Left colon (tissue), 2 donors: ENCODE data around the gene PDLIM5. TPM values are rescaled to one million over a fixed set of nuclear protein-coding genes. Genes with fewer than 3 reads are reported as not detected.
"Not testable (repeated sequence)": the region's sequence is repeated elsewhere in the genome, so short reads cannot be mapped to it uniquely, and the experiment has no call there.

ENCODE experiments used
- ATAC-seq: fragments of 200-7000 bp; cut with Tn5 transposase; one replicate; pipeline ENCODE4 v1.9.1; 2020; ENCODE audit warnings: mild to moderate bottlenecking, moderate library complexity
- DNase-seq, 2 donors: peaks; one replicate each; pipeline ENCODE4 v3.0.0-alpha.2; 2020
- intact Hi-C, 2 donors: fragments of 100-400 bp; cut with DNase I in 1 of 2; cut with micrococcal nuclease in 1 of 2; formaldehyde crosslinking; loops; one replicate each; pipeline versions ENCODE4 v1.11.2 to v1.14.0; 2022; cut with DNase I, micrococcal nuclease
- total RNA-seq, 2 donors: library from RNA; stranded (reverse); fragmentation: NEBNext Ultra II Directional; extraction: Animal tissue kit (Norgen Biotek cat#: 25700); gene quantifications; one replicate each; pipeline ENCODE4 v1.2.1, GENCODE V29; 2021
- donor health status: DM: no; HTN: no; CAD: no.
- donor health status: DM: yes; HTN: yes; CAD: no.

The PDLIM5 gene
- total RNA-seq, 2 donors from 2014 or later: 148 to 153 TPM

DNA sequence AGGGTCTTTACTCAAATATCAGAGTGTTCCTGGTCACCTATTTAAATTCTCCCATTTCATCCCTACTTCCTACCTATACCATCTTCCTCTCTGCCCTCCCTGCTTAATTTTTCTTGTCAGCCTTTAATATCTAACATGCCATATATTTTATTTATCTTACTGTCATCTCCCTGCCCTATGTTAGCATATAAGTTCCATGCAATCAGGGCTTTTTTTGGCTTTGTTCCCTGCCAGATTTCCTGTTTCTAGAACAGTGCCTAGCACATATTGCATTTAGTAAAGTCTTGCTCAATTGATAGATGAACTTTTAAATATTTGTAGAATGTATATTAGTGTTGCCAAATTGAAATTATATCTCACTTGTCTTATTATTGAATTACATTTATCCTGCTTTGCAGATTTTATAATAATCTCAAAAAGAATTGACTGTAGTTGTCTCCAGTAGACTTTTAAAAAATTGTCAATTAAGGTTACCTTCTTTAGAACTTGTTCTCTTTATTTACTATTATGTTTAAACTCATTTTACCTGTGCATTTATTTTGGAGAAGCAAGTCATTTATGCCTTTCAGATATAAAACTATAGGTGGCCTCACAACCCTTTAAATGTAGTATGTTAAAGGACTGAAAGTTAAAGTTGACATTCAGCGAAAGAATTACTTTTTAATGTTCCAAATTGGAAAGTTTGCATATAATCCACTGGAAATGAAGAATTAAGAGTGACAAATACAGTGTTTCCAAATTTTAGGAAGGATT lies 197.8 kb downstream of the PDLIM5 start:
- DNase-seq: no peak
- intact Hi-C loops: no loop called here
- peak; percentile 22 for ATAC-seq

DNA sequence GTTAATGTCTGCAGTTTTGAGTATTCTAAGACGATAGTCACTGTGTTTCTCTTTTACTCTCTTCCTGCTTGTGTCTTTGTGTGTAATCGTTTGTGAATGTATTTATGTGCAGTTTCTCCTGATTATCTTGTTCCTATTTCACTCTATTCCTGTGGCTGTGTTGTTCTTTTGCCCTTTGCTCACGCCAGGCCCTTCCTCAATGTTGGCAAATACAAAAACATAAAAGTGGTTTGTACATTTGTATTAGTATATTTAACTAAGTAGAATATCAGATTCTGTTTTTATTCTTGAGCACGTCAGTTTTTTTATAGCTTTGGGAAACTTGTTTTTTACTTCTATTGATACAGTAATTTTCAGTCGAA lies 198.4 kb downstream of the PDLIM5 start:
- DNase-seq (no peak), ATAC-seq (peak; percentile 47)
- intact Hi-C loops: no loop called here

DNA sequence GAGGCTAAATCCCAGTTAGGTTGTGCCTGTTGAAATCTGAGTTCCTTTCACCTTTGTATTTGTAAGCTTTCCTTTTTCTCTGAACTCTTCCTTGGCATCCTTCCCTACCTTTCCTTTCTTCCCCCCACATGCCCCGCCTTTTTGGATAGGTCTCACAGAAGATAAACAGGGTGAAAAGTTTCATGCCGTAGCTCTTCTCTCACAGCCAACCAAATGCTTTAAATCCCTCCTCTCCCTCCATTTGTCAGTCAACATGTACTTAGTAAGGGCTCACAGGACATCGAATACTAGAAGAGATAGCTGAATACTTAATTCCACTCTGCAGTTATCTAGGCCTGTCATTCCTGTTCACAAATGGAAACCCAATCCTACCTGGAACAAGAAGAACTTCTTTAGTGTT lies 198.9 kb downstream of the PDLIM5 start:
- intact Hi-C loops: no loop called here
- ATAC-seq (peak; percentile 64), DNase-seq (no peak)

DNA sequence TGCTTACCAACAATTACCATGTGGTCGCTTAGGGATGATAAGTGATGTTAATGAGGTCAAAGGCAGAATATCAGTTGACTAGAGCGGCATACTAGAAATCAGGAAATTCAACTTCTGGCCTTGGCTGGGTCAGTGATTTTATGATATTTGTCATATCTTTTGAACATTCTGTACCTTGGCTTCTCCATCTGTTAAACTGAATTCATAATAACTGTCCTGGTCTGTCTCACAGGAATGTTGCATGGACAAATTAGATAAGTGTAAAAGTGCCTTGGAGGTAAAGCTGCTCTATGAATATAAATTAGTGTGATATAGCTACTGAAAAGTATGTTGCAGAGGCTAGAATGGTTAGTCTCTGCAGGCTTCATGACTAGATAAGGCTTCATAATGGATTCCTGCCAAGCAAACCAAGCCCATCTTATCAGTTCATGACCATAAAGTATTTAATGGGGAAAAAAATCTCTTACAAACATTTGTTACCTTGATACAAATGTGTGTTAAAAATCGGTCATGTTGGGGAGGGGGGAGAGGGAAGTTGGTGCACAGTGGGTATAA lies 201.4 kb downstream of the PDLIM5 start:
- ATAC-seq (peak; percentile 72), DNase-seq (no peak)
- intact Hi-C loops: no loop called here

DNA sequence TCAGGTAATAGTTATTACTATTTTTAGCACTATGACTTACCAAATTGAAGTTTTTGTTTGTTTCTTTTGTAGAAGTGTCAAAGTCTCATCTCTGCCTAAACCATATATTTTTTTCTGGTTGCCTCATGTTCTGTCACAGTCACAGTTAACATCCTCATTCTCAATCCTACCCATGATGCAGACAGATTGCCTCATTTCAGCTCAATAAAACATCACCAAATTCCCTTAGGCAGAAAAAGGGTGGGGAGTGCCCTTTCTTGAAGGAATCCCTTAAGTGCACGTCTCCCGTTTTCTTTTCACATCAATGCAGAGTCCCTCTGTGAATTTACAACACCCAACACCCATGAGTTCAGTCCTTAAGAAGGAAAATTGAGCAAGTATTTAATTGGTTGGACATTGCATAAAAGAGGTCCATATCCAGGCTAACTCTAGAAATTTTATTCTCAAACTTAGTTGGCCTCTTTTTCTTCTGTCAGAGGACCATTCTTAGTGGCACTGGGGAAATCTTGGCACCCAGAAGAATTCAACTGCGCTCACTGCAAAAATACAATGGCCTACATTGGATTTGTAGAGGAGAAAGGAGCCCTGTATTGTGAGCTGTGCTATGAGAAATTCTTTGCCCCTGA lies 202.4 kb downstream of the PDLIM5 start:
- ATAC-seq (no peak), DNase-seq (no peak)
- intact Hi-C loops: no loop called here

DNA sequence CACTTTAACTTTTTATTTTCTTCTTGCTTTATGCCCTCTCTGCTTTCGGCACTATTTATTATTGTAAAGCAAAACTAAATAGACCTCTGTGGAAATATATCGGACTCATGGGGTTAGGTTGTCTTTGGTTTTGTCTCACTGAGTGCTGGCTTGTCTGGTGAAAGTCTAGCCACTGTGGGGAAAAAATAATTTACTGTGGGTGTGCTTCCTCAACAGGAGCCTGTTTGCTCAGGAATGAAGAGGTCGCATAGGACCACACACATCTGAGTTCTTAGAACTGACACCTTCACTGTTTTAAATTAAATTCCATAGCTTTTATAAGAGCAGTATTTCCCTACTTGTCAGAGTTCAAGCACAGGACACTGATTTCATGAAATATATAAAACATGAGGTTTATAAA lies 203.0 kb downstream of the PDLIM5 start:
- ATAC-seq (no peak), DNase-seq (no peak)
- intact Hi-C loops: no loop called here

DNA sequence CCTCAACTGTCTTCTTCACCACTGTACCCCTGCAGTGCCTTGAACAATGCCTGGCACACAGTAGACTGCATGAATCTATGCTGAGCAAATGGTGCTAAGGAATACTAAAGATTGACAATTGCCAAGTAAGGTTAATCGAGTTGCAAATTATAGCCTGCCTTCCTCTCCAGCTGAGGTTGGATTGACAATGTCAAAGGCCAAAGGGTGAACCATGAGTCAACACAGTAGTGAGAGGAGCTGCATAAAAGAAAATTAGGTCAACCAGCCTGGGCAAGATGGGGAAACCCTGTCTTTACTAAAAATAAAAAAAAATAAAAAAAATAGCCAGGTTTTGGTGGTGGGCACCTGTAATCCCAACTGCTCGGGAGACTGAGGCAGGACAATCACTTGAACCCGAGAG lies 208.9 kb downstream of the PDLIM5 start:
- DNase-seq: no peak
- intact Hi-C loops: no loop called here
- ATAC-seq: no peak

DNA sequence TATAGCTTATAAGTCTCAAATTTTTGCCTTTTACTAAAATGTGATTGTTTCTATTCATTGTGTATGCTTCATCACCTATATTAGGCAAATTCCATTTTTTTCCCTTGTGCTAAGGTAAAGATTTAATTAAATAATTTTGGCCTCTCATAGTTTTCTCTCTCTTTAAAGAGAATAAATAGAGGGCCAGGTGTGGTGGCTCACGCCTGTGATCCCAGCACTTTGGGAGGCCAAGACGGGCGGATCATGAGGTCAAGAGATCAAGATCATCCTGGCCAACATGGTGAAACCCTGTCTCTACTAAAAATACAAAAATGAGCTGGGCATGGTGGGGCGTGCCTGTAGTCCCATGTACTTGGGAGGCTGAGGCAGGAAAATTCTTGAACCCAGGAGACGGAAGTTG lies 213.3 kb downstream of the PDLIM5 start:
- DNase-seq, intact Hi-C loops, ATAC-seq: not testable (repeated sequence)

DNA sequence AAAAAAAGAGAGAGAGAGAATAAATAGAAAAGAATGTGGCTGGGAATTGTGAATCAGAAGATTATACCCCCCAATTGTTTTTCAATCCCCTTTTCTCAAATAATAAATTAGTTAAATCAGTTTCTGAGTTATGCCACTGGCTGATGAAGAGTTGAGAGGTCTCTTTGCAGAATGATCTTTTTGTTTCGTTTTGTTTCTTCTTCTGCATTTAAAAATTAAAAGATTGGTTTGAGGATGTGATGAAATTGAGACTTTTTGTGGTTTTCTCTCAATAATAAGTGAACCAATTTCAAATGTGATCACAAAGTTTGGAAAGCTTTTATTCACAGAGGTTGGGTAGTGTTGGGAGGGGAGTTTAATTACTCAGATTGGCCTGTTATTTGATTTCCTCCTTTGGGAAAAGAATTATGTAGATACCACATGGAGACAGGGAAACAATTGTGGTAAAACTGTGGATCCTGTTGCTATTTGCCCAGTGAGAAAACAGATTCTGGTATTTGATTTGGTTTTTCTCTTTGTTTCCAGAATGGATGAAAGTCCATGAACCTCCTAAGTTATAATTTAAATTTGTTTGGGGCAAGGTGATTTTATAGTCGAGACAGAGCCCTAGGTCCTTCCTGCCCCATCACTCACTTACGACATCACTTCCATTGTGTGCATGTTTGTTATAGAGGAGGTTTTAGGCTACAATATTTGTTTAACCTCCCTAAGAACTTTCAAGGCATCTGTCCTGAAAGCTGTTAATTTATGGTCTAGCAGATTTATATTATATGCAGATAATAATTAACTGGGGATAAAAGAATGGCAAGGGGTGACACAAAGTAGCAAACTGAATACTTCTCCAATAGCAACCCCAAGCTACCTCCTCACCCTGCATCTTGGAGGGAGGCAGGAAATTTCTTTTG lies 214.0 kb downstream of the PDLIM5 start:
- DNase-seq: no peak
- intact Hi-C loops: no loop called here
- no peak for ATAC-seq

DNA sequence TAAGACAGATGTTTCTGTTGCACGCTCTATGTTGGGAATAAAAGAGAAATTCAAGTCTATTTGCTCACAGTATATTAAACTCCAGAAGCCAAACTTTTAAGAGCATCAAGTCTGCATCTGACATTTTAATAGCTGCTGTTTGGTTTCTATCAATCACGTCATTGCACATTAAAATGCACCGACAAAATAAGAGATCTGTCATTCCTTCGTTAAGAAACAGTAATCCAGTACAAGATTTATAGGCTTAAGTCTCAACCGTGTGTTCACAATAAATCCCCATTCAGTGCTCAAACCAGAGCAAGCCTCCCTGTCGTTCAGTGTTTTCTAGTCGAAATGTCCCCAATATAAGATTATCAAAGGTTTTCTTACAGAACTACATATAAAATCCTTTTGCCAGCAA lies 217.0 kb downstream of the PDLIM5 start:
- intact Hi-C loops: no loop called here
- DNase-seq (no peak), ATAC-seq (no peak)

DNA sequence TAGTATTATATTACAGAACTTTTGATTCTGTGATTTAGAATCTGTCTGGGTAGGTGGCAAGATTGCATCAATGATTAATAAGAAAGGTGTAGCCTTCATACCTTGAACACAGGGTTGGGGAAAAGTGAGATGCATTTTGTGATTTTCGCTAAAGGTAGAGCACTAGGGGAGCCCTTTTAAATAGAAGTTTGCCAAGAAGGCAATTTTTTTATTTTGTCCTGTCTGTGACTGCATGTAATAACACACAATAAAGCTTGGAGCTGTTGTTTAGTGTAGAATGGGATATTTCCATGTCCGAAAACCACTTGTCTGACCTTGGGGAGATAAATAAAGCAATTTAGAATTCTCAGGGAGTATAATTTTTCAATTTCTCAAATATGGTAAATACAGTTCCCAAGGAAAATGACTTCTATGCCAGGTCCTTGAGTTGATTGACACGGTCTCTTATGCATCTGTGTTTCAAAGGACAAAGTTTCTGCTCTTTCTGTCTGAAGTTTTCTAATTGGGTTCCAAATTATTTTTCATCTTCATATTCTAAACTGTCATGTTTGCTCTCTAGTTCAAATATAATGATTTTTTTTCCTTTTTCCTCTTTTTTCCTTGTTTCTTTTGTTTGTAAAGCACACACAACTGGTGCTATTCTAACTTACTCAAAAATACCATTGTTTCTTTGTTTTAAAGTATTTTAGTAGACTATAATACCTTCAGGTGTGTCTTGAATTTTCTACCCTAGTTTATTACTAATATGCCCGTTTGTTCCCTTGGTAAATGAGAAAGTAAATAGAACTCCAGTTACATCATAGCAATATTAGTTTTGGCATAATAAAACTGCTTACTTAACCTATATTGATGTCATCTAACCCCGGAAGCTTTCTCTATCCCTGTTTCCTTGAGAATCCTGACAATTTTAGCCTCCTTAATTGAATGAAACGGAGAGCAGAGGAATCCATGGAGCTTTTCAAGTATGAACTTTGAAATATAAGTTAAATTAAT lies 218.2 kb downstream of the PDLIM5 start:
- intact Hi-C loops: no loop called here
- ATAC-seq (peak; percentile 72), DNase-seq (no peak)

DNA sequence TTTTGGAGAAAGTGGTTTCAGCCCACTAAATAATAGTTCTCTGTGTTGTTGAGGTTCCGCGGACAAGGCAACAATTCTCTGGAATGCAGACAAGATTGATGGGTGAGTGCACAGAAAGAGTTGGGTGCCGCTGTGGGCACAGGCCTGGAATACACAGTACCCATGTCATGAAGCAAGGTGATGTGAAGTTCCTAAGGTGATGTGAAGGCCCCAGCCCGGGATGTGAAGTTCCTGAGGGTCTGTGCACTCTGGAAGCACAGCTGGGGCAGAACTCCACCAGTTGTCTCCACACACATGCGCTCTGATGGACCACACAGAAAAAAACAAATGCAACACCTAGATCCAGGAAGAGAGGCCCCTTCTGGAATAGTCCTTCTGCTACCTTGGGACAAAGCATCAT lies 219.4 kb downstream of the PDLIM5 start:
- intact Hi-C loops: no loop called here
- DNase-seq (no peak), ATAC-seq (no peak)

DNA sequence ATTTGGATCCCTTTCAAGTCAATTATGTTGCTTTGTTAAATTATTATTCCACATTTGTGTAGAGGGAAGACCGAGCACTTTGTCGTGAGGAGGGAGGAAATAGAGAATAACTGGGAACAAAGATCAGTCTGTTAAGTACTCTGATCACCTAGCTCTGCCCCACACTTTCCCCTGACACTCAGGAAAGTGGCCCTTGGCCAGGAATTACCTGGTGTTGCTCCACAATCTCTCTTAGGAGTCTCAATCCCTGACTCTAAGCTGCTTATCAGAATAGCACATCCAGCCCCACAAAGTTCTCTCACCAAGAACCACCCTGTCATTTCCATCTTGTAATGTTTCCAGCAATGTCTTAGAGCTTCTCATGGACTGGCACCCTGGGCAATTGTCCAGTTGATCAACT lies 222.2 kb downstream of the PDLIM5 start:
- DNase-seq (no peak), ATAC-seq (peak; percentile 25)
- intact Hi-C loops: no loop called here

DNA sequence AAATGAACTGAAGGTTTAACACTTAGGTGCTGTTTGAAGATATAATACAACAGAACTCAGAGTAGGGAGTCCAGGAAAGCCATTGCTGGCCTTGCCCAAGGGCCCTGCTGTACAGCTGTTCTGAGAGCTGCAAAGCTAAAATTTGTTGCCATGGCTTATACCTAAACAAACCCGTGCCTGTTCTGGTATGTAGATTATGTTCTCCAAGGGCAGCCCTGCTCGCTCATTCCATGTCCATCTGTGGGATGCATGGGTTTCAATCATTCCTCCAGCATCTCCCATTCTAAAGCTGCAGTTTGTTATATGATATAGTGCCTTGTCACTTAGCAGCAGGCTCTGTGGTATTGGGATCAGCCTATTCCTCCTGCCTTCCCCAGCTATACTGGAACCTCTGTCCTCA lies 225.2 kb downstream of the PDLIM5 start:
- DNase-seq (no peak), ATAC-seq (peak; percentile 32)
- intact Hi-C loops: no loop called here

DNA sequence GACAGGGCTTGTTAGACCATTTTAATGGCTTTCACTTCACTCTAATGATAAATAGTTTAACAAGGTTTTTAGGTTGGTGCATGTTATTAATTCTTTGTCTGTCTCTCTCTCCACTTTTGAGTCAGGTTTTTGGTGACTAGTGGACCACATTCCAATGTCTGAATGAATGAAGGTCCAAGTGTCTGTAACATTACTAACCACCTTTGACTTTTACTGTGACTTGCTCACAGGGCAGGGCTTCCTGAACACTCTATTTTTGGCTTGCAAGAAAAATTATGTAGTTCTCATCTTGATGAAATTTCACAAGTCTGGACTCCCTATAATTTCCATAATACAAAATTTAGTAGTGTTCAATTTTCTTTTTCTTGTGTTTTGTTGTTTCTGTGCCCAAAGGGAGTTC lies 227.2 kb downstream of the PDLIM5 start:
- ATAC-seq: no peak
- intact Hi-C loops: no loop called here

DNA sequence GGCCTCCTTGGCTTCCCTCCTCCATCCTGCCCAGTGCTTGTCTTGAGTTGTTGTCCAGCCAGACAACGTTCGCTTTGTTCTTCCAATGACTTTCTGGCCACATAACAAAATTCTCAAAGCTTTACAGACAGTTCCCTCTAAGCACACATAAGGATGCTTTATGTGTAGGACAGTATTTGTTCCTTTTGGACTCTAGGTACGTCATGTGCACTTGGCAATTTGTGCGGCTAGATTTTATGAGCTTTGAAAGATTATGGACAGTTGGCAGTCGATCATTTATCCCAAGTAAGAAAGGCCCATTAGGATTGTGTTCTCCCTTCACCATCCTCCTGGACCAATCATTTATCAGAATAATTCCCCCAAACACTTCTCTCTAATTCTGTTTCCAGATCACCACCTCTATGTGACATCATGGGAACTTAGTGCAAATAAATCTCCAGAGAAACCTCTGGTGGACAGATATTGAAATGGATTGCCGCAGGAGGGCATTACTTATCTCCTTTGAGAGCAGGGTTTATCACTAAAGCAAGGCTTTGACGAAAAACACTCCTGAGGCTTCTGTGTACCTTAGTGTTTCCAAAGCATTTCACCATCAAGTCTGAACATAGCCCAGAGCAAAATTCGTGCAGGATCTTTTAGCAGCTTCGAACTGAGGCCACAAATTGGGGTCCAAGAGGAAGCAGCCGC lies 228.6 kb downstream of the PDLIM5 start:
- no peak for ATAC-seq
- intact Hi-C loops: no loop called here
- DNase-seq: no peak

More for the DNA sequence above, 227.2 kb downstream of the PDLIM5 start:
- DNase-seq: no peak

DNA sequence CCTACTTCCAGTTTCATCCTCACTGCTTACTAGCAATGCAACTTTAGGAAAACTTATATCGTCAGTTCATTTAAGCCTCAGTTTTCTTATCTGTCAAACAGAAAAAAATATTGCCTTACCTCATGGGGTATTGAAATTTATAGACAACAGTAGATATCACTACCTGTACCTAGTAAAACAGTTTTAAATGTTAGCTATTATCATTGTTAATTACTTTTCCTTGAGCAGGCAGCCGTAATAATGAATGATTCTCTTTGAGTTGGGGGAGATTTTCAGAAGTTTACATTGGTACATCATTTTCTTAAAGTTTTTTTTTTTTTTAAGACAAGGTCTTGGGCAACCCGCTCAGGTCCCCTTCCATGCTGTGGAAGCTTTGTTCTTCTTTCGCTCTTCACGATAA lies 234.3 kb downstream of the PDLIM5 start:
- intact Hi-C loops: no loop called here
- no peak for ATAC-seq
- no peak for DNase-seq
